HepG2 (cell line): ENCODE measurements around the gene ARMC10. TPM values are rescaled to one million over a fixed set of nuclear protein-coding genes. Genes with fewer than 3 reads are reported as not detected.
A peak's percentile ranks its signal among the peaks of the same experiment; 100 is the strongest.
"Not testable (repeated sequence)": the region's sequence is repeated elsewhere in the genome, so short reads cannot be mapped to it uniquely, and the experiment has no call there.

Experiments
- BCL6 ChIP-seq: IDR thresholded peaks from 2 replicates; pipeline ENCODE4 v1.6.1; 2016; ENCODE audit warnings: missing genetic modification reagents, missing compliant biosample characterization
- CREM ChIP-seq, 2 experiments: sonication (generic) in 1 of 2; formaldehyde crosslinking in 1 of 2; IDR thresholded peaks; 2 replicates each; pipeline versions ENCODE4 v1.4.0 to v1.6.1; 2016 to 2020; ENCODE audit warnings: antibody characterized with exemption in 1 of 2, mild to moderate bottlenecking in 1 of 2, missing genetic modification reagents in 1 of 2
- FOXJ3 ChIP-seq: sonication (generic); formaldehyde crosslinking; IDR thresholded peaks from 2 replicates; pipeline ENCODE4 v1.4.0; 2020; ENCODE audit warnings: missing genetic modification reagents, mild to moderate bottlenecking, borderline replicate concordance
- HDAC2 ChIP-seq: sonication (generic); formaldehyde crosslinking; IDR thresholded peaks from 2 replicates; pipeline ENCODE4 v1.4.0; 2020; ENCODE audit warnings: missing genetic modification reagents
- KAT7 ChIP-seq: IDR thresholded peaks from 2 replicates; pipeline ENCODE4 v1.6.1; 2018; ENCODE audit warnings: borderline replicate concordance, missing compliant biosample characterization
- KDM3A ChIP-seq: IDR thresholded peaks from 2 replicates; pipeline ENCODE4 v1.6.1; 2018; ENCODE audit warnings: low read depth, missing compliant biosample characterization
- KDM6A ChIP-seq: IDR thresholded peaks from 2 replicates; pipeline ENCODE4 v1.6.1; 2016; ENCODE audit warnings: low read depth
- NRL ChIP-seq: sonication (generic); formaldehyde crosslinking; IDR thresholded peaks from 2 replicates; pipeline ENCODE4 v1.5.0; 2020; ENCODE audit warnings: missing genetic modification reagents, mild to moderate bottlenecking, moderate library complexity, borderline replicate concordance
- PHF8 ChIP-seq: sonication (generic); formaldehyde crosslinking; IDR thresholded peaks from 2 replicates; pipeline ENCODE4 v1.5.0; 2020; ENCODE audit warnings: missing genetic modification reagents
- RELA ChIP-seq: sonication (generic); formaldehyde crosslinking; IDR thresholded peaks from 2 replicates; pipeline ENCODE4 v1.4.0; 2020; ENCODE audit warnings: missing genetic modification reagents
- TAF1 ChIP-seq: sonication (generic); formaldehyde crosslinking; IDR thresholded peaks from 2 replicates; pipeline ENCODE4 v1.4.0; 2020; ENCODE audit warnings: missing genetic modification reagents
- TEAD3 ChIP-seq: optimal IDR thresholded peaks from 2 replicates; pipeline ENCODE3; 2016; ENCODE audit warnings: borderline replicate concordance
- THAP11 ChIP-seq: IDR thresholded peaks from 2 replicates; pipeline ENCODE4 v1.6.1; 2016; ENCODE audit warnings: missing biosample characterization, missing genetic modification reagents
- TOPORS ChIP-seq: sonication (generic); formaldehyde crosslinking; IDR thresholded peaks from 2 replicates; pipeline ENCODE4 v1.8.0; 2023; ENCODE audit warnings: mild to moderate bottlenecking, missing genetic modification reagents
- YEATS2 ChIP-seq: sonication (generic); formaldehyde crosslinking; IDR thresholded peaks from 2 replicates; pipeline ENCODE4 v1.4.0; 2020; ENCODE audit warnings: missing genetic modification reagents, borderline replicate concordance
- ZNF556 ChIP-seq: sonication (generic); formaldehyde crosslinking; IDR thresholded peaks from 2 replicates; pipeline ENCODE4 v1.4.0; 2020; ENCODE audit warnings: mild to moderate bottlenecking, missing genetic modification reagents, borderline replicate concordance
- polyA plus RNA-seq, 8 experiments: library from polyadenylated mRNA; depleted of rRNA in 3 of 8; stranded (reverse) in 7 of 8; unstranded in 1 of 8; fragments of >200 nt; fragmentation: Illumina TruSeq in 4 of 8; extraction: Trizol in 4 of 8; gene quantifications; 2 replicates each; pipeline versions ENCODE4 v1.2.1 to v1.2.3, GENCODE V29; 2011 to 2016; ENCODE audit warnings: low read depth in 4 of 8, missing spikeins in 1 of 8, mixed read lengths in 1 of 8; ENCODE audit not compliant: insufficient read depth in 1 of 8
- total RNA-seq, 5 experiments: library from RNA; depleted of rRNA; stranded (reverse); fragments of >200 nt; fragmentation: Illumina TruSeq; extraction: Trizol; gene quantifications; 2 replicates each; pipeline ENCODE4 v1.2.3, GENCODE V29; 2016; ENCODE audit warnings: low read depth in 1 of 5
- TF ChIP-seq, protein P1 (sequence below): sonication (generic); formaldehyde crosslinking; IDR thresholded peaks from 2 replicates; pipeline ENCODE4 v1.4.0; 2020; ENCODE audit warnings: missing genetic modification reagents, mild to moderate bottlenecking, borderline replicate concordance
- TF ChIP-seq, protein P2 (sequence below): sonication (generic); formaldehyde crosslinking; IDR thresholded peaks from 2 replicates; pipeline ENCODE4 v1.8.1; 2023; ENCODE audit warnings: mild to moderate bottlenecking, moderate library complexity, missing genetic modification reagents
- TF ChIP-seq, protein P3 (sequence below): IDR thresholded peaks from 2 replicates; pipeline ENCODE4 v1.6.1; 2016; ENCODE audit warnings: missing genetic modification reagents, missing compliant biosample characterization
- TF ChIP-seq, protein P4 (sequence below): sonication (generic); formaldehyde crosslinking; IDR thresholded peaks from 2 replicates; pipeline ENCODE4 v1.5.0; 2020; ENCODE audit warnings: missing genetic modification reagents, mild to moderate bottlenecking, borderline replicate concordance

ARMC10 gene
- total and polyA plus RNA-seq, 2 of the 13 experiments (the other 11 are each of a cell fraction or from before 2014, with no cell fraction given) = 11.3 to 23.7 TPM

DNA sequence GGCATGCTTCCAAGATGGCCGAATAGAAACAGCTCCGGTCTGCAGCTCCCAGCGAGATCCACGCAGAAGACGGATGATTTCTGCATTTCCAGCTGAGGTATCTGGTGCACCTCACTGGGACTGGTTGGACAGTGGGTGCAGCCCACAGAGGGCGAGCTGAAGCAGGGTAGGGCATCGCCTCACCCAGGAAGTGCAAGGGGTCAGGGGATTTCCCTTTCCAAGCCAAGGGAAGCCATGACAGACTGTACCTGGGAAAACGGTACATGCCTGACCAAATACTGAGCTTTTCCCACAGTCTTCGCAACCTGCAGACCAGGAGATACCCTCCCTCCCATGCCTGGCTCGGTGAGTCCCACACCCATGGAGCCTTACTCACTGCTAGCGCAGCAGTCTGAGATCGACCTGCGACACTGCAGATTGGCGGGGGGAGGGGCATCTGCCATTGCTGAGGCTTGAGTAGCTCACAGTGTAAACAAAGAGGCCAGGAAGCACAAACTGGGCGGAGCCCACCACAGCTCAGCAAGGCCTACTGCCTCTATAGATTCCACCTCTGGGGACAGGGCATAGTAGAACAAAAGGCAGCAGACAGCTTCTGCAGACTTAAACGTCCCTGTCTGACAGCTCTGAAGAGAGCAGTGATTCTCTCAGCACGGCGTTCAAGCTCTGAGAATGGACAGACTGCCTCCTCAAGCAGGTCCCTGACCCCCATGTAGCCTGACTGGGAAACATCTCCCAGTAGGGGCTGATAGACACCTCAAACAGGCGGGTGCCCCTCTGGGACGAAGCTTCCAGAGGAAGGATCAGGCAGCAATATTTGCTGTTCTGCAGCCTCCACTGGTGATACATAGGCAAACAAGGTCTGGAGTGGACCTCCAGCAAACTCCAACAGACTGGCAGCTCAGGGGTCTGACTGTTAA is 36.9 kb upstream of the ARMC10 start (continued):
- TF ChIP-seq KDM3A (0 out of 2 replicates have a peak, but pooled peaks have one; percentile 75), KAT7 (CRISPR knock-in tag) (peak; percentile 58; the same call in 1 of the 2 replicates), TOPORS (CRISPR knock-in tag) (peak; percentile 79; the same call in 1 of the 2 replicates), PHF8 (CRISPR knock-in tag) (peak; percentile 49; the same call in 1 of the 2 replicates), FOXJ3 (0 out of 2 replicates have a peak, but pooled peaks have one; percentile 28), TAF1 (CRISPR knock-in tag) (peak; percentile 43; the same call in 1 of the 2 replicates), BCL6 (CRISPR knock-in tag) (0 out of 2 replicates have a peak, but pooled peaks have one; percentile 22), RELA (CRISPR knock-in tag) (0 out of 2 replicates have a peak, but pooled peaks have one; percentile 80), ZNF556 (peak; percentile 38; the same call in 1 of the 2 replicates), THAP11 (CRISPR knock-in tag) (peak; percentile 47; the same call in 1 of the 2 replicates), YEATS2 (CRISPR knock-in tag) (peak; percentile 64; the same call in 1 of the 2 replicates), KDM6A (CRISPR knock-in tag) (0 out of 2 replicates have a peak, but pooled peaks have one; percentile 38), CREM (IDR thresholded peaks at IDR 0.05) (peak; percentile 29; the same call in 1 of the 2 replicates), TEAD3 (CRISPR knock-in tag) (peak; percentile 33), HDAC2 (CRISPR knock-in tag) (peak; percentile 43; the same call in 1 of the 2 replicates), NRL (CRISPR knock-in tag) (peak; percentile 59; the same call in 1 of the 2 replicates)
- TF ChIP-seq, protein P1, sequence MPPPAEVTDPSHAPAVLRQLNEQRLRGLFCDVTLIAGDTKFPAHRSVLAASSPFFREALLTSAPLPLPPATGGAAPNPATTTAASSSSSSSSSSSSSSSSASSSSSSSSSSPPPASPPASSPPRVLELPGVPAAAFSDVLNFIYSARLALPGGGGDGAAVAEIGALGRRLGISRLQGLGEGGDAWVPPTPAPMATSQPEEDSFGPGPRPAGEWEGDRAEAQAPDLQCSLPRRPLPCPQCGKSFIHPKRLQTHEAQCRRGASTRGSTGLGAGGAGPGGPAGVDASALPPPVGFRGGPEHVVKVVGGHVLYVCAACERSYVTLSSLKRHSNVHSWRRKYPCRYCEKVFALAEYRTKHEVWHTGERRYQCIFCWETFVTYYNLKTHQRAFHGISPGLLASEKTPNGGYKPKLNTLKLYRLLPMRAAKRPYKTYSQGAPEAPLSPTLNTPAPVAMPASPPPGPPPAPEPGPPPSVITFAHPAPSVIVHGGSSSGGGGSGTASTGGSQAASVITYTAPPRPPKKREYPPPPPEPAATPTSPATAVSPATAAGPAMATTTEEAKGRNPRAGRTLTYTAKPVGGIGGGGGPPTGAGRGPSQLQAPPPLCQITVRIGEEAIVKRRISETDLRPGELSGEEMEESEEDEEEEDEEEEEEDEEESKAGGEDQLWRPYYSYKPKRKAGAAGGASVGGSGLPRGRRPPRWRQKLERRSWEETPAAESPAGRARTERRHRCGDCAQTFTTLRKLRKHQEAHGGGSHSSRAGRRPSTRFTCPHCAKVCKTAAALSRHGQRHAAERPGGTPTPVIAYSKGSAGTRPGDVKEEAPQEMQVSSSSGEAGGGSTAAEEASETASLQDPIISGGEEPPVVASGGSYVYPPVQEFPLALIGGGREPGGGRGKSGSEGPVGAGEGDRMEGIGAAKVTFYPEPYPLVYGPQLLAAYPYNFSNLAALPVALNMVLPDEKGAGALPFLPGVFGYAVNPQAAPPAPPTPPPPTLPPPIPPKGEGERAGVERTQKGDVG (CRISPR knock-in tag) = peak; percentile 40; the same call in 1 of the 2 replicates
- TF ChIP-seq, protein P2, sequence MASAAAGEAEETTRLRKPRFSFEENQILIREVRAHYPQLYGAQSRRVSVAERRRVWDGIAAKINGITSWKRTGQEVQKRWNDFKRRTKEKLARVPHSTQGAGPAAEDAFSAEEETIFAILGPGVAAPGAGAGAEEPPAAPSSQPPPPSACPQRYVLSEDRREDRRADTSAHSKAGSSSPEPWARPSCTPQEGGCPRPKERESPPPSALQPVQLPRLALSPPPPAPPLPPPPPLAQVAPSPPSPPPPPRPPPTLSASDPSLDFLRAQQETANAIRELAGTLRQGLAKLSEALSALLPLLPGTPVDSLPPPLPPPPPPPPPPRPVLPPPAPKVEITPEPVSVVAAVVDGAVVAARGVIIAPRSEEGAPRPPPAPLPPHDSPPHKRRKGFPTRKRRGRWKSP (CRISPR knock-in tag) = 0 out of 2 replicates have a peak, but pooled peaks have one; percentile 27
- TF ChIP-seq, protein P3, sequence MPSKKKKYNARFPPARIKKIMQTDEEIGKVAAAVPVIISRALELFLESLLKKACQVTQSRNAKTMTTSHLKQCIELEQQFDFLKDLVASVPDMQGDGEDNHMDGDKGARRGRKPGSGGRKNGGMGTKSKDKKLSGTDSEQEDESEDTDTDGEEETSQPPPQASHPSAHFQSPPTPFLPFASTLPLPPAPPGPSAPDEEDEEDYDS = peak; percentile 20; the same call in 1 of the 2 replicates
- TF ChIP-seq, protein P4, sequence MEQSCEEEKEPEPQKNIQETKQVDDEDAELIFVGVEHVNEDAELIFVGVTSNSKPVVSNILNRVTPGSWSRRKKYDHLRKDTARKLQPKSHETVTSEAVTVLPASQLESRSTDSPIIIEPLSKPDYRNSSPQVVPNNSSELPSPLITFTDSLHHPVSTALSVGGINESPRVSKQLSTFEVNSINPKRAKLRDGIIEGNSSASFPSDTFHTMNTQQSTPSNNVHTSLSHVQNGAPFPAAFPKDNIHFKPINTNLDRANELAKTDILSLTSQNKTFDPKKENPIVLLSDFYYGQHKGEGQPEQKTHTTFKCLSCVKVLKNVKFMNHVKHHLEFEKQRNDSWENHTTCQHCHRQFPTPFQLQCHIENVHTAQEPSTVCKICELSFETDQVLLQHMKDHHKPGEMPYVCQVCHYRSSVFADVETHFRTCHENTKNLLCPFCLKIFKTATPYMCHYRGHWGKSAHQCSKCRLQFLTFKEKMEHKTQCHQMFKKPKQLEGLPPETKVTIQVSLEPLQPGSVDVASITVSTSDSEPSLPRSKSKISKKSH (CRISPR knock-in tag) = peak; percentile 85
- TF ChIP-seq CREM (CRISPR knock-in tag; IDR thresholded peaks at IDR 0.05) = not testable (repeated sequence)
